ENCODE results near the gene TWF1.

Gene TWF1

GRCh38 chr12:43835656-43836474, 29.7 kb upstream of the TWF1 start, which contains the start of gene TMEM117 (continued):
- no peak for TF ChIP-seq PRDM10 (tag by site-specific recombination; IDR thresholded peaks at IDR 0.05)
- TF ChIP-seq ZNF19 (tag by site-specific recombination; IDR thresholded peaks at IDR 0.05; ENCODE audit: low read depth), result no peak
- TF ChIP-seq ZNF792 (tag by site-specific recombination; IDR thresholded peaks at IDR 0.05), result no peak
- TF ChIP-seq ZXDB (tag by site-specific recombination; IDR thresholded peaks at IDR 0.05), result no peak
- TF ChIP-seq ZNF202 (tag by site-specific recombination; IDR thresholded peaks at IDR 0.05; ENCODE audit: borderline replicate concordance), result no peak
- no peak for TF ChIP-seq ZNF10 (tag by site-specific recombination; IDR thresholded peaks at IDR 0.05)
- TF ChIP-seq ZNF501 (tag by site-specific recombination; IDR thresholded peaks at IDR 0.05), result 0 out of 2 replicates have a peak, but pooled peaks have one; percentile 52
- no peak for TF ChIP-seq ZNF658 (tag by site-specific recombination; IDR thresholded peaks at IDR 0.05)
- TF ChIP-seq ZNF133 (tag by site-specific recombination; IDR thresholded peaks at IDR 0.05), result no peak
- TF ChIP-seq BCL11B (tag by site-specific recombination; IDR thresholded peaks at IDR 0.05; ENCODE audit: low read depth), result no peak
- TF ChIP-seq KLF10 (tag by site-specific recombination; IDR thresholded peaks at IDR 0.05), result no peak
- TF ChIP-seq ZBTB20 (tag by site-specific recombination; IDR thresholded peaks at IDR 0.05), result peak; percentile 97
- TF ChIP-seq SP7 (tag by site-specific recombination; IDR thresholded peaks at IDR 0.05), result no peak
- peak; percentile 64 for TF ChIP-seq ZFHX2 (tag by site-specific recombination; conservative IDR thresholded peaks at IDR 0.05)
- TF ChIP-seq KLF9 (tag by site-specific recombination; IDR thresholded peaks at IDR 0.05; ENCODE audit: low read depth), result no peak
- TF ChIP-seq, protein P1, sequence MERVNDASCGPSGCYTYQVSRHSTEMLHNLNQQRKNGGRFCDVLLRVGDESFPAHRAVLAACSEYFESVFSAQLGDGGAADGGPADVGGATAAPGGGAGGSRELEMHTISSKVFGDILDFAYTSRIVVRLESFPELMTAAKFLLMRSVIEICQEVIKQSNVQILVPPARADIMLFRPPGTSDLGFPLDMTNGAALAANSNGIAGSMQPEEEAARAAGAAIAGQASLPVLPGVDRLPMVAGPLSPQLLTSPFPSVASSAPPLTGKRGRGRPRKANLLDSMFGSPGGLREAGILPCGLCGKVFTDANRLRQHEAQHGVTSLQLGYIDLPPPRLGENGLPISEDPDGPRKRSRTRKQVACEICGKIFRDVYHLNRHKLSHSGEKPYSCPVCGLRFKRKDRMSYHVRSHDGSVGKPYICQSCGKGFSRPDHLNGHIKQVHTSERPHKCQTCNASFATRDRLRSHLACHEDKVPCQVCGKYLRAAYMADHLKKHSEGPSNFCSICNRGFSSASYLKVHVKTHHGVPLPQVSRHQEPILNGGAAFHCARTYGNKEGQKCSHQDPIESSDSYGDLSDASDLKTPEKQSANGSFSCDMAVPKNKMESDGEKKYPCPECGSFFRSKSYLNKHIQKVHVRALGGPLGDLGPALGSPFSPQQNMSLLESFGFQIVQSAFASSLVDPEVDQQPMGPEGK (tag by site-specific recombination; IDR thresholded peaks at IDR 0.05), result peak; percentile 86
- TF ChIP-seq, protein P2, sequence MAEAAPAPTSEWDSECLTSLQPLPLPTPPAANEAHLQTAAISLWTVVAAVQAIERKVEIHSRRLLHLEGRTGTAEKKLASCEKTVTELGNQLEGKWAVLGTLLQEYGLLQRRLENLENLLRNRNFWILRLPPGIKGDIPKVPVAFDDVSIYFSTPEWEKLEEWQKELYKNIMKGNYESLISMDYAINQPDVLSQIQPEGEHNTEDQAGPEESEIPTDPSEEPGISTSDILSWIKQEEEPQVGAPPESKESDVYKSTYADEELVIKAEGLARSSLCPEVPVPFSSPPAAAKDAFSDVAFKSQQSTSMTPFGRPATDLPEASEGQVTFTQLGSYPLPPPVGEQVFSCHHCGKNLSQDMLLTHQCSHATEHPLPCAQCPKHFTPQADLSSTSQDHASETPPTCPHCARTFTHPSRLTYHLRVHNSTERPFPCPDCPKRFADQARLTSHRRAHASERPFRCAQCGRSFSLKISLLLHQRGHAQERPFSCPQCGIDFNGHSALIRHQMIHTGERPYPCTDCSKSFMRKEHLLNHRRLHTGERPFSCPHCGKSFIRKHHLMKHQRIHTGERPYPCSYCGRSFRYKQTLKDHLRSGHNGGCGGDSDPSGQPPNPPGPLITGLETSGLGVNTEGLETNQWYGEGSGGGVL (tag by site-specific recombination; IDR thresholded peaks at IDR 0.05), result no peak
- TF ChIP-seq, protein P3, sequence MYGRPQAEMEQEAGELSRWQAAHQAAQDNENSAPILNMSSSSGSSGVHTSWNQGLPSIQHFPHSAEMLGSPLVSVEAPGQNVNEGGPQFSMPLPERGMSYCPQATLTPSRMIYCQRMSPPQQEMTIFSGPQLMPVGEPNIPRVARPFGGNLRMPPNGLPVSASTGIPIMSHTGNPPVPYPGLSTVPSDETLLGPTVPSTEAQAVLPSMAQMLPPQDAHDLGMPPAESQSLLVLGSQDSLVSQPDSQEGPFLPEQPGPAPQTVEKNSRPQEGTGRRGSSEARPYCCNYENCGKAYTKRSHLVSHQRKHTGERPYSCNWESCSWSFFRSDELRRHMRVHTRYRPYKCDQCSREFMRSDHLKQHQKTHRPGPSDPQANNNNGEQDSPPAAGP (tag by site-specific recombination; IDR thresholded peaks at IDR 0.05), result no peak
- no peak for TF ChIP-seq BCL11A (tag by site-specific recombination; IDR thresholded peaks at IDR 0.05; ENCODE audit: low read depth)
- TF ChIP-seq ZNF76 (tag by site-specific recombination; IDR thresholded peaks at IDR 0.05; ENCODE audit: borderline replicate concordance, low read depth), result peak; percentile 75; the same call in 1 of the 2 replicates
- TF ChIP-seq ZNF148 (tag by site-specific recombination; IDR thresholded peaks at IDR 0.05; ENCODE audit: borderline replicate concordance), result no peak
- TF ChIP-seq OSR2 (tag by site-specific recombination; IDR thresholded peaks at IDR 0.05), result no peak
- TF ChIP-seq ZFP3 (tag by site-specific recombination; IDR thresholded peaks at IDR 0.05; ENCODE audit: low read depth), result no peak
- TF ChIP-seq ZBTB7A (tag by site-specific recombination; IDR thresholded peaks at IDR 0.05; ENCODE audit: low read depth), result no peak
- no peak for TF ChIP-seq KLF7 (tag by site-specific recombination; IDR thresholded peaks at IDR 0.05; ENCODE audit: borderline replicate concordance)
- peak; percentile 66 for TF ChIP-seq ZNF600 (tag by site-specific recombination; IDR thresholded peaks at IDR 0.05)
- no peak for TF ChIP-seq ZNF146 (tag by site-specific recombination; IDR thresholded peaks at IDR 0.05)
- TF ChIP-seq ZNF423 (tag by site-specific recombination; IDR thresholded peaks at IDR 0.05), result no peak
- TF ChIP-seq ZNF707 (tag by site-specific recombination; IDR thresholded peaks at IDR 0.05), result no peak
- peak; percentile 69; the same call in 1 of the 2 replicates for TF ChIP-seq EGR2 (tag by site-specific recombination; IDR thresholded peaks at IDR 0.05; ENCODE audit: low read depth)
